GM21423 (cell line): Measurements from ENCODE around the gene TWIST2.

Source experiments
- ATAC-seq: cut with Tn5 transposase; IDR thresholded peaks from one replicate; pipeline ENCODE4 v1.9.1; 2021; ENCODE audit warnings: mild to moderate bottlenecking, moderate library complexity; ENCODE audit not compliant: unreplicated experiment

Gene TWIST2

GRCh38 chr2:238916176-238916874 lies 68.4 kb downstream of the TWIST2 start:
- no peak for ATAC-seq

- no peak for ATAC-seq
Observed at GRCh38 chr2:238916875-238917590, 69.1 kb downstream of the TWIST2 start.

GRCh38 chr2:238919307-238919706 lies 71.4 kb downstream of the TWIST2 start:
- ATAC-seq = no peak

GRCh38 chr2:238920053-238920452 lies 72.2 kb downstream of the TWIST2 start:
- no peak for ATAC-seq

GRCh38 chr2:238920601-238921001 lies 72.7 kb downstream of the TWIST2 start:
- ATAC-seq = no peak

GRCh38 chr2:238921259-238921658 lies 73.4 kb downstream of the TWIST2 start:
- ATAC-seq = no peak

GRCh38 chr2:238921681-238922319 lies 73.9 kb downstream of the TWIST2 start:
- ATAC-seq = no peak

GRCh38 chr2:238922435-238922834 lies 74.5 kb downstream of the TWIST2 start:
- no peak for ATAC-seq

- ATAC-seq = no peak
Observed at GRCh38 chr2:238924032-238924431, 76.1 kb downstream of the TWIST2 start.

- ATAC-seq = no peak
Observed at GRCh38 chr2:238924796-238925195, 76.9 kb downstream of the TWIST2 start.

- no peak for ATAC-seq
Observed at GRCh38 chr2:238925281-238925680, 77.4 kb downstream of the TWIST2 start.

GRCh38 chr2:238925816-238926521 lies 78.1 kb downstream of the TWIST2 start:
- ATAC-seq = no peak

GRCh38 chr2:238926761-238927611 lies 79.1 kb downstream of the TWIST2 start:
- ATAC-seq = no peak

- no peak for ATAC-seq
Observed at GRCh38 chr2:238927746-238928519, 80.0 kb downstream of the TWIST2 start.

GRCh38 chr2:238928520-238929241 lies 80.8 kb downstream of the TWIST2 start:
- ATAC-seq = no peak

- no peak for ATAC-seq
Observed at GRCh38 chr2:238929242-238930081, 81.6 kb downstream of the TWIST2 start.

GRCh38 chr2:238930216-238930615 lies 82.3 kb downstream of the TWIST2 start:
- ATAC-seq = no peak
